ENCODE measurements around the gene C11orf91.

Gene C11orf91

GRCh38 chr11:33701302-33702230 lies 940 bp upstream of the C11orf91 start:
- TF ChIP-seq CTCF (IDR thresholded peaks at IDR 0.05; ENCODE audit: low read depth, low read length) = no peak
- DNase-seq (ENCODE audit: extremely low read depth, low read depth) = no peak

- no peak for DNase-seq (ENCODE audit: extremely low read depth, low read depth)
- TF ChIP-seq CTCF (IDR thresholded peaks at IDR 0.05; ENCODE audit: low read depth, low read length) = no peak
Measured at GRCh38 chr11:33700063-33700501, 544 bp downstream of the C11orf91 start.

GRCh38 chr11:33699515-33700062 lies 1.0 kb downstream of the C11orf91 start:
- TF ChIP-seq CTCF (IDR thresholded peaks at IDR 0.05; ENCODE audit: low read depth, low read length) = no peak
- no peak for DNase-seq (ENCODE audit: extremely low read depth, low read depth)

GRCh38 chr11:33698921-33699320 lies 1.7 kb downstream of the C11orf91 start:
- no peak for TF ChIP-seq CTCF (IDR thresholded peaks at IDR 0.05; ENCODE audit: low read depth, low read length)
- no peak for DNase-seq (ENCODE audit: extremely low read depth, low read depth)

GRCh38 chr11:33697997-33698396 lies 2.6 kb downstream of the C11orf91 start:
- DNase-seq (ENCODE audit: extremely low read depth, low read depth) = no peak
- no peak for TF ChIP-seq CTCF (IDR thresholded peaks at IDR 0.05; ENCODE audit: low read depth, low read length)

- DNase-seq (ENCODE audit: extremely low read depth, low read depth) = no peak
- no peak for TF ChIP-seq CTCF (IDR thresholded peaks at IDR 0.05; ENCODE audit: low read depth, low read length)
Measured at GRCh38 chr11:33696931-33697638, 3.5 kb downstream of the C11orf91 start.

- no peak for TF ChIP-seq CTCF (IDR thresholded peaks at IDR 0.05; ENCODE audit: low read depth, low read length)
- DNase-seq (ENCODE audit: extremely low read depth, low read depth) = no peak
Measured at GRCh38 chr11:33696411-33696810, 4.2 kb downstream of the C11orf91 start.

Measured in AG09319 (cell line).